Right kidney (tissue), 1 donor: ENCODE results near the gene TOM1.
"Not testable (repeated sequence)": the region's sequence is repeated elsewhere in the genome, so short reads cannot be mapped to it uniquely, and the experiment has no call there.

ENCODE experiments used
- DNase-seq: peaks from one replicate; pipeline ENCODE4 v3.0.0-alpha.2; 2016

TOM1 gene

GRCh38 chr22:35394810-35395563 is 95.3 kb downstream of the TOM1 start:
- DNase-seq: no peak

GRCh38 chr22:35396622-35397021 is 96.9 kb downstream of the TOM1 start:
- DNase-seq: not testable (repeated sequence)

GRCh38 chr22:35397095-35397904 is 97.6 kb downstream of the TOM1 start:
- peak; percentile 57 for DNase-seq
